ENCODE measurements around the gene CCNDBP1. TPM values are rescaled to one million over a fixed set of nuclear protein-coding genes. Genes with fewer than 3 reads are reported as not detected.

Gene CCNDBP1
- total RNA-seq, 4 donors from 2014 or later, result 44.9 to 87.2 (median 69.6) TPM

DNA sequence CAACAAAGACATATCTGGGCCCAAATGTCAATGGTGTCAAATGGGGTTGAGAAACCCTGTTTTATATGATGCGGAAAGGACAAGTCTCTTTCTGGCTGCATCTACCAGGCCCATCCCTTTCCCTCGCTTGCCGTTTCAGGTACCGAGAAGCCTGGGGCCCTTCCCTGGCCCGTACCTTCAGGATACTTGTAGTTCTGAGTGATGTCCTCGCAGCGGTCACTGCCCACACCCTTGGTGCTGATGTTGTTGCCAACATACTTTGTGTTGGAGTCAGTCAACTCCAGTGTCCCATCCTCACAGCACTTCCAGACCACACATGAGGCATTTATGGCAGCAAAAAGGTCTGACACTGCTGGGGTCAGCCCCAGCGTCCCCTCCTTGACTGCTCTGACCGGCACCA, 21.8 kb downstream of the CCNDBP1 start:
- TF ChIP-seq POLR2A (IDR thresholded peaks at IDR 0.05; ENCODE audit: low read depth) (no peak), EP300 (IDR thresholded peaks at IDR 0.05) (no peak), POLR2AphosphoS5 (IDR thresholded peaks at IDR 0.05) (no peak)
- TF ChIP-seq, protein P1, sequence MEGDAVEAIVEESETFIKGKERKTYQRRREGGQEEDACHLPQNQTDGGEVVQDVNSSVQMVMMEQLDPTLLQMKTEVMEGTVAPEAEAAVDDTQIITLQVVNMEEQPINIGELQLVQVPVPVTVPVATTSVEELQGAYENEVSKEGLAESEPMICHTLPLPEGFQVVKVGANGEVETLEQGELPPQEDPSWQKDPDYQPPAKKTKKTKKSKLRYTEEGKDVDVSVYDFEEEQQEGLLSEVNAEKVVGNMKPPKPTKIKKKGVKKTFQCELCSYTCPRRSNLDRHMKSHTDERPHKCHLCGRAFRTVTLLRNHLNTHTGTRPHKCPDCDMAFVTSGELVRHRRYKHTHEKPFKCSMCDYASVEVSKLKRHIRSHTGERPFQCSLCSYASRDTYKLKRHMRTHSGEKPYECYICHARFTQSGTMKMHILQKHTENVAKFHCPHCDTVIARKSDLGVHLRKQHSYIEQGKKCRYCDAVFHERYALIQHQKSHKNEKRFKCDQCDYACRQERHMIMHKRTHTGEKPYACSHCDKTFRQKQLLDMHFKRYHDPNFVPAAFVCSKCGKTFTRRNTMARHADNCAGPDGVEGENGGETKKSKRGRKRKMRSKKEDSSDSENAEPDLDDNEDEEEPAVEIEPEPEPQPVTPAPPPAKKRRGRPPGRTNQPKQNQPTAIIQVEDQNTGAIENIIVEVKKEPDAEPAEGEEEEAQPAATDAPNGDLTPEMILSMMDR (IDR thresholded peaks at IDR 0.05), result no peak
- Histone ChIP-seq H3K4me3 (no peak overlapping the region), H3K4me1 (peaks cover 4 to 10% (median 5%) of the 10 kb centered on the region in 4 donors), H3K27ac (replicated peaks in 1 of 4) (no peak overlapping the region), H3K27me3 (peaks cover 0 to 32% (median 0%) of the 10 kb centered on the region in 4 donors), H3K36me3 (no peaks in the 10 kb centered on the region), H3K9me3 (no peaks in the 10 kb centered on the region)
- WGBS, result 96% methylated on average over 9 of the region's 9 CpGs
- intact Hi-C loops (cut with DNase I), result no loop called here
- DNase-seq (ENCODE audit: extremely low spot score), result peak; percentile 86

DNA sequence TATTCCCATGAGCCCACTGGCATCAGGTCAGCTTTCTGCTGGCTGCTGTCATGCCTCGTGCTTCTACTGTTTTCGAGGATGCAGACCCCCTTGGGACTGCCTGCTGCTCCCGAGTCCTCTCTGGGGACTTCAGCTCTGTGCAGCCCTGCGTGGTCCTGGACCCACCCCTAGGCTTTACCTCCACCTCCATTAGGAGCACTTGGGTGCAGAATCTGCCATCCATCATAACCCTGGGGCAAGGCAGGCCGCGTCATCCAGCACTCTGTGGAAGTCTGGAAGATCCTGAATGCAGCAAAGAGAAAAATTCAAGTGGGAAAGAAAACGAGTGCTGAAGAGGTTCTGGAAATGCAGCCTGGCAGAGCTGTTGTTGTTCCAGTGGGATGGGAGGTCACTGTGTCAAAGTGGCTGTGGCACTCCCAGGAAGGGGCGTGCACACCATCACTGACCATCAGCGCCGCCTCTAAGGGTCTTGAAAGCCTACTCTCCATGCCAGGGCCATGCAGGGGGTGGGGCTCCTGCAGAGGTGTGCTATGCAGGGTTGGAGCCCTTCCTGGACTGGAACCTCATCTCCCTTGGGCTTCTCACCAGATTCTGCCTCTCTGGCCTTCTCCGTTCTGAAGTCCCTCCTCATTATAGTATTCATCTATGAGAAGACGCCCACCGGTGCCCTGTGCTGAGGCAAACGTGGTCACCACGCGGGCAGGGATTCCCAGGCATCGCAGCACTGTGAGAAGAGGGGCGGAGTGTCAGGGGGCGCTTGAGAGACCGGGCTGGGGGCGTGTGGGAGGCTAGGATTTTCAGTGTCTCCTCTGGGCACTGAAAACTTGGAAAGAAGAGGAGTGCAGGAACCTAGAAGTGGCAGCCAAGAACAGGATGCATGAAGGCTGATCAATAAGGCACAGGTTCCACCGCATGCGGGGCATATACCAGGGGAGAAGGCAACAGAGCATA, 23.1 kb downstream of the CCNDBP1 start:
- Histone ChIP-seq H3K4me3 (no peak overlapping the region), H3K36me3 (no peaks in the 10 kb centered on the region), H3K4me1 (peaks cover 4 to 10% (median 5%) of the 10 kb centered on the region in 4 donors), H3K9me3 (no peaks in the 10 kb centered on the region), H3K27ac (replicated peaks in 1 of 4) (no peak overlapping the region), H3K27me3 (peaks cover 0 to 32% (median 0%) of the 10 kb centered on the region in 4 donors)
- 76% methylated on average over 20 of the region's 23 CpGs for WGBS
- TF ChIP-seq POLR2AphosphoS5 (IDR thresholded peaks at IDR 0.05) (no peak), EP300 (IDR thresholded peaks at IDR 0.05) (no peak), POLR2A (IDR thresholded peaks at IDR 0.05; ENCODE audit: low read depth) (no peak)
- TF ChIP-seq, protein P1 (IDR thresholded peaks at IDR 0.05), result no peak
- DNase-seq (ENCODE audit: extremely low spot score), result peak; percentile 91
- intact Hi-C loops (cut with DNase I), result no loop called here

DNA sequence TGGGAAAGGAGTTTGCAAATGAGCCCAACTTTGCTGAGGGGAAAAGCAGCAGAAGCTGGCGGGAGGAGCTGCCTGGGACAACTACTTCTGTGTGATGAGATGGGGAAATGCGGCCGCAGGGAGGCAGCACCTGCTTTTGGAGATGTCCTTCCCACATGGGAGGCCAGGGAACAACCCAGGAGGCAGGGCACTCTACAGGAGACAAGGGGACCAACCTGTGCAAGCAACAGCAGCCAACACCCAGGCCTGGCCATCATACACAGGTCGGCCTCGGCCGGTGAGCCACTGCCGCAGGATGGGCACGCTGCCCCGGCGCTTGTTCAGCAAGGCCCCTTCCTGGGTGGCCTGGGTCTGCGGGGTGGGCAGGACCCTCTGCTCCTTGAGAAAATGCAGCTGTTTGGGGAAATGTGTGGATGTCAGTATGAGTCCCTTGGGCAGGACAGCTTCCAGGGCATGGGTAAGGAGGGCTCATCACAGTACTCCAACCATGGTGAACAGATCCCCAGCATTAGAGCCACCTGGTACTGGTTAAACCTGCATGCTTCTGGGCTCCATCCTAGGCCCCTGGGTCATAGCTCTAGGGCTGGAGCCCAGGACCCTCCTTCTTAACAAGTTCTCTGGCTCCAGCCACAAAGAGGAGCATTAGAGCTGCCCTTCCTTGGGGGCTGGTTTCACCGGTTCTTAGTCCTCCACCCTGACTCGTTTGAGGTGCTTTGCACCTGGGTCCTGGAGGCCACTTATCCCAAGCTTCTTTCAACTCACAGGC, 24.0 kb downstream of the CCNDBP1 start:
- intact Hi-C loops (cut with DNase I), result no loop called here
- no peaks in the 10 kb centered on the region for H3K36me3 ChIP-seq
- H3K27ac ChIP-seq (replicated peaks in 1 of 4), result no peak overlapping the region
- no peaks in the 10 kb centered on the region for H3K9me3 ChIP-seq
- no peak overlapping the region for H3K4me3 ChIP-seq
- WGBS, result 64% methylated on average over 5 of the region's 13 CpGs
- TF ChIP-seq POLR2AphosphoS5 (IDR thresholded peaks at IDR 0.05), result no peak
- no peak for TF ChIP-seq POLR2A (IDR thresholded peaks at IDR 0.05; ENCODE audit: low read depth)
- TF ChIP-seq, protein P1 (IDR thresholded peaks at IDR 0.05), result no peak
- TF ChIP-seq EP300 (IDR thresholded peaks at IDR 0.05), result no peak
- H3K27me3 ChIP-seq, result peaks cover 0 to 32% (median 0%) of the 10 kb centered on the region in 4 donors
- DNase-seq (ENCODE audit: extremely low spot score), result peak; percentile 86
- peaks cover under 1 to 3% (median under 1%) of the 10 kb centered on the region in 4 donors for H3K4me1 ChIP-seq

DNA sequence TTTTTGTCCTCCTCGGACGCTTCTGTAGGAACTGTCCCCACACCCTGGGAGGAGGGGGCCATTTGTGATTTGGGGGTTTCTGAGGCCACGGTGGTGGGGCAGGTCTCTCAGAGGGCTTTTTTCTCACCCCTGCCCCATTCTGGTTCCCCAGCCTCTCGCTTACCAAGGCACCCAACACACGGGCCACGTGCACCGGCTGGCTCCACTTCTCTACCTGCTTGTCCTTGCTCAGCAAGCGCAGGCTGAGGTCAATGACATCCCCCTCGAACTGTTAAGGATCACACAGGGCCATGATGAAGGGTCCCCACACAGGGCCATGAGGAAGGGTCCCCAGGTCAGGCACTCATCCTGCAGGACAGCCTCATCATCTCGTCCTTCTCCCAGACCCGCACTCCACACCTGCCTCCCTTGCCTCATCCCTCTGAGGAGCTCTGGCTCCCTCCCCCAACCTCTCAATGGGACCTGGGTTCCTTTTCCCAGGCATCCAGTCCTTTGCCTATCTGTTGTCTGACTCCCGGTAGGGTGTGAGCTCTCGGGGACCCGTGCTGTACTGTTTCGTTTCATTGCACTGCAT, 25.1 kb downstream of the CCNDBP1 start:
- intact Hi-C loops (cut with DNase I), result no loop called here
- no peak overlapping the region for H3K4me3 ChIP-seq
- no peak overlapping the region for H3K27ac ChIP-seq (replicated peaks in 1 of 4)
- WGBS, result 90% methylated on average over 15 of the region's 15 CpGs
- no peaks in the 10 kb centered on the region for H3K9me3 ChIP-seq
- H3K4me1 ChIP-seq, result no peaks in the 10 kb centered on the region
- peak; percentile 89 for DNase-seq (ENCODE audit: extremely low spot score)
- H3K27me3 ChIP-seq, result peaks cover 0 to 32% (median 0%) of the 10 kb centered on the region in 4 donors
- TF ChIP-seq POLR2AphosphoS5 (IDR thresholded peaks at IDR 0.05) (no peak), EP300 (IDR thresholded peaks at IDR 0.05) (no peak), POLR2A (IDR thresholded peaks at IDR 0.05; ENCODE audit: low read depth) (no peak)
- TF ChIP-seq, protein P1 (IDR thresholded peaks at IDR 0.05), result no peak
- H3K36me3 ChIP-seq, result no peaks in the 10 kb centered on the region
